Myometrial cell (primary cell): ENCODE measurements around the gene CST3. TPM values are rescaled to one million over a fixed set of nuclear protein-coding genes. Genes with fewer than 3 reads are reported as not detected.

Experiments used
- total RNA-seq: library from RNA; depleted of rRNA; stranded (reverse); fragments of >200 nt; gene quantifications from 2 replicates; pipeline ENCODE4 v1.2.3, GENCODE V29; 2015

The CST3 gene, protein sequence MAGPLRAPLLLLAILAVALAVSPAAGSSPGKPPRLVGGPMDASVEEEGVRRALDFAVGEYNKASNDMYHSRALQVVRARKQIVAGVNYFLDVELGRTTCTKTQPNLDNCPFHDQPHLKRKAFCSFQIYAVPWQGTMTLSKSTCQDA
- 346 and 421 TPM in 2 replicates for total RNA-seq

DNA sequence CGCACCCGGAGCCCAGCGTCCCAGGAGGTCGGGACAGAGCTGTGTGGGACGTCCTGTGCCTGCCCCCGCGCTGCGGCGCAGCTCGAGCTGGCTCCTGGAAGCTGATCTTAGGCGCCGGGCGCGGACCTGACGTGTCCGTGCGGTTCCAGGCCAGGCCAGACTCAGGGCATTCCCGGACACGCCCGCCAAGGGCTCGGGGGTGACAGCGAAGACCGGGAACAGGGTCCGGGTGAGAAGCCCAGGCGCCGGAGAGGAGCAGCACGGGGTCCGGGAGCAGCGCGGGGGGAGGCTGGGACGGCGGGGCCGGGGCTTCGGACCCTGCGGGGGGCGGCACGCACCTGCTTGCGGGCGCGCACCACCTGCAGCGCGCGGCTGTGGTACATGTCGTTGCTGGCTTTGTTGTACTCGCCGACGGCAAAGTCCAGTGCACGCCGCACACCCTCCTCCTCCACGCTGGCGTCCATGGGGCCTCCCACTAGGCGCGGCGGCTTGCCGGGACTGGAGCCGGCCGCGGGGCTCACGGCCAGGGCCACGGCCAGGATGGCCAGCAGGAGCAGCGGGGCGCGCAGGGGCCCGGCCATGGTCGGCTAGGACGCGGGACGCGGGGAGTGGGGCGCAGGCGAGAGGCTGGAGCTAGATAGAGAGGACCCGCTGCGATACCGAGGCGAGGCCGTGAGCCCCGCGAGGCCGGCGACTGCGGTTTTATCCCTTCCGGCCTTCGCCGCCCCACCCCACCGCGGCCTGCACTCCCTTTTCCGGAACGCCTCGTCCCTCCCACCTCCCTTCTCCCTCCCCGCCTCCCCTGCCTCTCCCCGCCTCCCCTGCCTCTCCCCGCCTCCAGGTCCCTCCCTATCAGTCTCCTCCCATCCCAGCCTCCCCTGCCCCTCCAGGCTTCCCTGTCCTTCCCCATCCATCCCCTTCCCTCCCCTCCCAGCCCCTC lies at the start of gene CST3:
CST3 (minus strand) TSS at position 674 of the 940 bp plus-strand sequence; CDS start at position 581, 93 bp downstream.

GRCh38 chr20:23605867-23606651 lies 31.7 kb downstream of the CST3 start, which contains the start of gene CST9:
CST9 (minus strand) TSS chr20:23605917; CDS start chr20:23605864, 53 bp downstream.

Other genes starting within 250 kb of the CST3 start
- gene NAPB, start 216.5 kb downstream of the CST3 start, total RNA-seq = 1.7 and 9.0 TPM in 2 replicates
- gene CSTL1, start 198.3 kb downstream of the CST3 start, total RNA-seq = not detected in 2 replicates
- gene CST11, start 185.1 kb downstream of the CST3 start, total RNA-seq = not detected in 2 replicates
- not detected in 2 replicates for gene CST8, start 146.8 kb downstream of the CST3 start, total RNA-seq
- not detected in 2 replicates for gene CST9L, start 69.5 kb downstream of the CST3 start, total RNA-seq
- gene CST9, start 32.0 kb downstream of the CST3 start, total RNA-seq = not detected in 2 replicates
- not detected in 2 replicates for gene CST4, start 51.1 kb upstream of the CST3 start, total RNA-seq
- gene CST1, start 113.0 kb upstream of the CST3 start, total RNA-seq = not detected in 2 replicates
- gene CST2, start 188.8 kb upstream of the CST3 start, total RNA-seq = not detected in 2 replicates
- not detected in 2 replicates for gene CST5, start 241.8 kb upstream of the CST3 start, total RNA-seq